ENCODE data around the gene GPR82.
"Not testable (repeated sequence)": the region's sequence is repeated elsewhere in the genome, so short reads cannot be mapped to it uniquely, and the experiment has no call there.

Gene GPR82

DNA sequence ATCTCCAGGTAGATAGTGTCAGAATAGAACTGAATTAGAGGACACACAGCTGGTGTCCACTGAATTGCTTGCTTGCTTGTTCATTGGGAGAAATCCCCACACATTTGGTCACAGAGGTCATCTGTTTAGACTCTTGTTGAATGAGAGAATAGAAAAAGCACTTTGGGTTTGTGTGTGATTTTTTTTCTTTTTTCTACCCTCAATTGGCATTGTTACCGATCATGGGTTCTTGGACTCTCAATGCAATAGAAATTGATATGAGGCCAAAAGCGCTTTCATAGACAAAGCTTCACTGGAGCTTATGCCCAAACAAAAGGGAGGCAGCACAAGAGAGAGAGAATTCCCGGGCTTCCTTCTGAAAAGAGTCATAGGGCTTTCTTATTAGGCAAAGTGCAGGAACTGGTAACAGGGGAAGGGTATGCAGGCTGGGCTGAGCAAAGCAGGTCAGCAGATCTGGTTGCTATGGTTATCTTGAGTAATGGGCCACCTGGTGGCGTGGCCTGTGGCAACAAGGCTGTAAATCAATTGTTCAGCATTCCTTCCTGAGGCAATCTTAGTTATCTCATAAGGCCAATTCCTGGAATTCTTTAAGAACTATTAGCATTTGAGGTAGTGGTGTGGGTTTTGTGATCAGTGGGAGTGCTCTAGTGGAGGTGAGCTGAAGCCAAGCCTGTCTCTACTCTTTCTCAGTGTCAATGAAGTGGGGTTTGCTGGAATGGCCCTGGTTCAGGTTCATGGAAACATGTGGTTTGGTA lies 5.3 kb upstream of the GPR82 start:
- no peak for DNase-seq (ENCODE audit: low spot score)

DNA sequence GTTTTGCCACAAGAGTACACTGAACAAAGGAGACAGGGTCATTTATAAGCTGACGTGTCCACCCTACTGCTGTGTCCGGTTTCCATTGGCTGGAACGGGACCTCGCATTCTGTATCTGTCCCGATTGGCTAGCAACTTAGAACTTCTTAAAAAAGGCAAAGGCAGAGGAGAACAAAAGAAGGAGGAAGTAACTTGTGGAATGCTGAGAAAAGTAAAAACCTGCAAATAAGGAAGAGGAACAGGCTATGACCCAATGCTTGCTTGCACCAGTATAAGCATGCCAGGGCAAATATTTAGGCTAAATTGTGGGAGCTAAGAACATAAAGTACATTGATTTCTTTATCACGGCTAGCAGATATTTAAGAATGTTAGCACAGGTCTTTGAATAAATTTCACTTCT lies 4.4 kb upstream of the GPR82 start:
- DNase-seq (ENCODE audit: low spot score) = not testable (repeated sequence)

DNA sequence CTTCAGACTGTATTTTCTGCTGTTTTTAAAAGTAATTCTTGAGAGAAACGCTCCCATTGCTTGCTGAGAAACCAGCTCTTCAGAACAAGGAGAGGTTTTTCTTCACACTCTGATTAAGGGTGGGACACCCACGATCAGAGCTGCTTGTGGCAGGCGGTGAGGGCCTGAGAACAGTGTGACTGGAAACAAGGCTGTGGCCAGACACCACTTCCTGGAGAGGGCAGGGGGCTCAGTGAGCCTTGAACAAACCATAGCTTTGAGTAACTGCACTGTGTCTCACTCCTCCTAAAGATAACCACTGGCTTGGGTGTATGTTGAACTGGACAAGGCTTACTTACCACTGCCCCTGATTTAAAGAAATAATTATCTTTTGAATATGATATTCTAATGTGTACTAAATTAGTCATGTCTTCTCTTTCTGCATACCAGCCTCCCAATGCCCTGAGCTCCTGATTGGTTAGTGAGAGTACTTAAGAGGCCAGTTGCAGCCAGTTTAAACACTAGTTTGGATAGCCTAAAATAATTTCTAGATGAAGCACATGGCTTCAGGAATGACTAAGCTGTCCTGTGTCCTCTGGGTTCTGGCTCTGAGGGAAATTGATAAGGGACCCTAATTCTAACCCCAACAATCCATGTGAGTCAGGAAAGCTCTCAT lies 3.7 kb upstream of the GPR82 start:
- DNase-seq (ENCODE audit: low spot score) = no peak

DNA sequence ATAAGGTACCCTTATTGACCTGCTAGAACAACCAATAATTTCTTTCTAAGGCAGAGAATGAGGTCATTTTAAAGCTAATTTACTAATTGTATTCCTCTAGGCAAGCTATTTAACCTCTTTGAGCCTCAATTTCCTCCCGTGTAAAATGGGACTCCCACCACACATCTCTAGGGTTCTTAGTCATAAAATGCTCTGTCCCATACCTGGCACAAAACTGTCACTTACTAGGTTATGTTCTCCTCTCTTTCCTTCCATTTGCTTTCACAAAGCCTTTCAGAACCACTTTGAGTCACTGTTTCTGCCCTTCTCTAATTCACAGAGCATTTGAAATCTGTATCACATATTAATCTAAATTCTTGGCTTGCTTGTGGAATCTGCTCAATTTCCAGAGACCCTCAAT lies 2.4 kb upstream of the GPR82 start:
- no peak for DNase-seq (ENCODE audit: low spot score)

DNA sequence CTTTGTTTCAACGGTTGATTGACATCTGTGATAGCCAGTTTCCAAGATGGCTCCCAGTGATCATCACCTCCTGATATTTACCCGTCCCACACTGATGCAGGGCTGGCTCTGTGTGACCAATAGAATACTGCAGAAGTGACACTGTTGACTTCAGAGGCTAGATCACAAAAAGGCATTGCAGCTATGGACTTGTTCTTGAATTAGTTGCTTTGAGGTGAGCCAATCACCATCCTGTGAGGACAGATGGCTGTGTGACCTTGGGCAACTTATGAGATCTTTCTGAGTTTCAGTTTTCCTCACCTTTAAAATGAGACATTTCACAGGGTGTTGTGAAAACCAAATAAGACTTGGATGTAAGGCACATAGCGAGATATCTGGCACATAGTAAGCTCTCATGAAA lies 1.8 kb upstream of the GPR82 start:
- no peak for DNase-seq (ENCODE audit: low spot score)

DNA sequence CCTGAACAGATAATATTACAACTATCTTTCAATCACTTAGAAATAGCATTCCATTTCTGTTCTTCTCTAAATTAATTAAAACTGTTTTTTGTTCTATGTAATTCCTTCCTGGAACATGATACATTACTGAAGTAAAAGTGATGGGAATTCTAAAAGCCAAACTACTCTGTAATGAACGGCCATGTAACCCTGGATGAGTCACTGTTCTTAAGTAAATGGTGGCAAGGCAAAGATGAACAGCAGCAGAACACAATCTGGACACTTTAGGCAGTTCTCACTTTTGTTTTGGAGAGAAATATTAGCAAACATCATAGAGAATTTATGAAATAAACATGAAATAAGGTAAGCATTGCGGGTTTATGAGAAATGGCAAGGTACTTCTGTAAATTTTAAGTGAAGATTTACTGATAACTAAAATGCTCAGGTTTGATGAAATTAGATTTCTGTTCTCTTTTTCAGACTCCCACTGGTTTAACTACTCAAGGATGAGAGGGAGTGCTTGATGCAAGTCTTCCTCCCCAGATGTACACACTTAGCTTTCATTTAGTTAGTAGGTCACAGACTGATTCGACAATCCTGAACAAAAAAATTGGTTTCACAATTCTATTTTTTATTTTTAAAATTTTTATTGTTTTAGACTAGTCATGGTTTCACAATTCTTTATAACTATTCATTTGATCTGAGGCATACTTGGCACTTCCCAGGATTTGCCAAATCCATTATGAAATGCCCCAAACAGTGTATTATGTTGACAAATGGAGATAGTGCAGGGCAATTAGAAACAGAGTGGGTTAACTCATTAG lies 964 bp upstream of the GPR82 start:
- DNase-seq (ENCODE audit: low spot score) = no peak

DNA sequence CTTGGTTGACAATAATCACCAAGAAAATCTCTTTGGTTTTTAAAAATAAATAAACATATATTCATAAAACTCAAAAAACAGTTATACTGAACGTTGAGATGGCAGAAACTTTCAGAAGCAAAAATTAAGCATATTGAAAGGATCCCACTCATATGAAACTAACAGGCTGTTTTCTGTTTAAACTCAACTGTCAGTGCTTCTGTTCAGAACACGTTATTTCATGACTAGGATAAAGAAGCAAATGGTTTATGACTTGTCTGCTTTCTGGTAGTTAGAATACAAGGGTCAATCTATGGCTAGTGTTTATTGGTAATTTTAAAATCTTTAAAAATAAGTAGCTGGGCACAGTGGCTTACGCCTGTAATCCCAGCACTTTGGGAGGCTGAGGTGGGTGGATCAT lies 4.1 kb downstream of the GPR82 start:
- no peak for DNase-seq (ENCODE audit: low spot score)

DNA sequence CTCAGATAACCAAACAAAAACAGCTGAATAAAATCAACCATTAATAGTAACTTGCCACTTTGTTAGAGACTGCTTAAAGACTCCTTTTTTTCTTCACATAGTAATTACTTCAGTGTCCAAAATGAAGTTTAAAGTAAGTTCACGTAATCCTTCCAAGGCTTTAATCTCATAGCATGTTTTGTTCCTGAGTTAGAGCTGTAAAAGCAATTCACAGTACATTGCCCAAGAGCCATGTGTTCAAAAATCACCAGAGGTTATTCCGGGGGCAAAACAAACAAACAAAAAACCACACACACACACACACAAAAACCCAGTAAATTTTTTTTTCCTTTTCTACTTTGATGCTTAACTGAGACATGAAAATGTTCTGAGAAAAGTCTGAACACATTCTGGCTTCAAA lies 6.1 kb downstream of the GPR82 start:
- no peak for DNase-seq (ENCODE audit: low spot score)

DNA sequence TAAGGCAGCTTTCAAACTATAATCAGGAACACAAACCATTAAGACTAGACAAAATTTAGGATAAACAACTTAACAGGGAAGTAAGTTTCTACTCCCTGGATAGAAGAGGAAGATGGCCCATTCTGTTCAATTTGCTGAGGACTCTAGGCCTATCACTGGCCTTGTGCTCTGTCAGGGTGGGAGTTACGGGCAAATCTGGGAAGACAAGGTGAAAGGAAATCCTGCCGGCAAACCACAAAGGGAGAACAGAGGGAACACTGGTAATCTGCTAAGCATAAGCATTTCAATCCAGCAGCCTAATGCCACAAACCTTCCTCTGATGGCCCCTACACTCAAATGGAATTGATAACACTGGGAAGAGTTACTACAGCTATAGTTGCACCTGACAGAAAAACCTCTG lies 8.3 kb downstream of the GPR82 start:
- DNase-seq (ENCODE audit: low spot score) = no peak

DNA sequence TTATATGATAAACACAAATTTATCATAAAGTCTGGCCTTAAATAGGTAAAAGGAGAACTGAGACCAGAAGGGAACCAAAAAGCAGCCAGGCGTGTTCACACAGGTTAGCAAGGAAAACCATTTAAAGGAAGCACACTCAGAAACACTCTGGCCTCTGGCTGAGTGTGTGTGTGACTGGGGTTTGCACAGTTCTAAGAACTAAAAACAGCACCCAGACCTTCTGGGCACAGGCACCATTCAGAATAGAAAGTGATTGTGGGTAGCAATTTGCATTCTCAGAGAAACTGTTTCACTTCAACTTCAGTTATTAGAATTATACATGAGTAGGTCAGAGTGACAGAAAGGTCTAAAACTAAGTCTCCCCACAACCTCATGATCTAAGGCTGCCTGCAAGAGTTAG lies 10.0 kb downstream of the GPR82 start:
- DNase-seq (ENCODE audit: low spot score) = no peak

DNA sequence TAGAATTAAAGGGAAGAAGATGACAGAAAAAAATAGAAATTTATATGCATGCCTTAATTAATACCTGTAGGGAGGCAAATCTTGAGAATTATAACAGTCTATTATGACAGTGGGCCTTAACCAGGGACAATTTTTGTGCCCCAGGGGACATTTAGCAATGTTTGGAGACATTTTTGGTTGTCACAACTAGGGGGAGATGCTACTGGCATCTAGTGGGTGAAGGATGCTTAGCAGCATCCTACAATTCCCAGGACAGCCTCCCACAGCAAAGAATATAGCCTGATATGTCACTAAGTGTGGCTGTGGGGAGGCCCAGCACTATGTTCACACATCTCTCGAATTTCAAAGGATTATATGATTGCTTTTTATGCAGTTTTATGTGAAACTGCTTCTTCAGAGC lies 10.5 kb downstream of the GPR82 start:
- DNase-seq (ENCODE audit: low spot score) = peak; percentile 59

DNA sequence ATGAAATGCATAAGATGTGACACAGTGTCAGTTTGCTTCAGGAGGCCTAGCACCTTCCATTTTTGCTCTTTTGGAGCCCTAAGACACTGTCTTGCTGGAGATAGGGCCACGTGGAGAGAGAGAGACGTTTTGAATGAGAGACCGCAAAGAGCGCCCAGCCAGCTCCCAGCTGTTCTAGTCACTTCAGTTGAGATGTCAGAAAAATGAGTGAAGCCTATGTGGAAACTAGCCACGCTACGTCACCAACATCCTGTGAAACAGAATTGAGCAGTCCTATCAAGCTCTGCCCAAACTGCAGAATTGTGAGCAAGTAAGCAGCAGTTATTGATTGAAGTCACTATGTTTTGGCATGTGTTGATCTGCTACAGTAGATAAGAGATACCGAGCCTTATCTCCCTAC lies 13.1 kb downstream of the GPR82 start:
- DNase-seq (ENCODE audit: low spot score) = no peak

DNA sequence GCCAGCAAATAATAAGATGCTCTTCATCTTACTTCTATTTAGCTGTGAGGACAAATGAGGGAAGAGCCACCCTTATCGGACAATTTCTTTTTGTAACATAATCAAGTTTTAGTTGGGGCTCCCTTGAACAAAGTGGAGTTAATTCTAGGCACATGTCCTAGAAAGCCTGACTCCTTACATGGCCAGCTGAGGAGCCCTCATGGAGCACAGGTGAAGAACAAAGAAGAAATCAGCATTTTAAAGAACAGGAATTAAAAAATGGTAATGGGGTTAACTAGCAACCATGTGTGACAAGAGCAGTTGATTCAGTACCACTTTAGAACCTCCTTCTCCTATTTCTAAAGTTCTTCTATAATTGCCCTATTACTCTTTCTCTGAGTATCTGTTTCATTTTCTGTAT lies 15.9 kb downstream of the GPR82 start:
- no peak for DNase-seq (ENCODE audit: low spot score)

DNA sequence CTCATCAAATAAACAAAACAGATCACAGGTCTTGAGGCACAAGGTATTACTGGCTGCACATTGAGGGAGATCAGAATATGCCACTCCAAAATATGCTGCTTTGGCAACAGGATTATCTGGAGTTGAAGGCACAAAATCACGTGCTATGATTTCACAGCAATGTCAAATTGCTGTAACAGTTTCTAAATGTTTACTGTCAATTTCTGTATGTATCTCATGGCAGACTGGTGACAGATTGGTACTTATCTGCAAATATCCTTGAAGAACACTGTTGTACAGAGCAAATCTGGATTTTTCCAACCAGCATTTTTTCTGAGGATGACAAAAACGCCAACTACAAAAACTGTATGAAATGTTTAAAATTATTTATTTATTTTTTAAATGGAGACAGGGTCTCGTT lies 26.7 kb downstream of the GPR82 start:
- no peak for DNase-seq (ENCODE audit: low spot score)

DNA sequence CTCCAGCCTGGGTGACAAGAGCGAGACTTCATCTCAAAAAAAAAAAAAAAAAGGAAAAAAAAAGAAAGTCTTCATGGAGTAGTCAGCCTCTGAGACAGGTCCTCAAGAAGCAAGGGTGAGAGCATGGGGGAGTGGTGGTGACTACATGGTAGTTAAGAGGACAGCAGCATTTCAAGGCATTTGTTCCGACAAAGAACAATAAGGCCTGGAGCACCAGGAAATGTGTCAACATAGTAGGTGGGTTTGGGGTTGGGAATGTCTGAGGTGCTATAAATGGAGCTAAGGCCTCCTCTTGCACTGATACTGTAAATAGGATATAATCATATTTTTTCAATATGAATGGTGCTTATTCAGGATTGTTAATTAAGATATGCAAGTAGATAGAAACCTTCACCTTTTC lies 34.4 kb downstream of the GPR82 start:
- no peak for DNase-seq (ENCODE audit: low spot score)

DNA sequence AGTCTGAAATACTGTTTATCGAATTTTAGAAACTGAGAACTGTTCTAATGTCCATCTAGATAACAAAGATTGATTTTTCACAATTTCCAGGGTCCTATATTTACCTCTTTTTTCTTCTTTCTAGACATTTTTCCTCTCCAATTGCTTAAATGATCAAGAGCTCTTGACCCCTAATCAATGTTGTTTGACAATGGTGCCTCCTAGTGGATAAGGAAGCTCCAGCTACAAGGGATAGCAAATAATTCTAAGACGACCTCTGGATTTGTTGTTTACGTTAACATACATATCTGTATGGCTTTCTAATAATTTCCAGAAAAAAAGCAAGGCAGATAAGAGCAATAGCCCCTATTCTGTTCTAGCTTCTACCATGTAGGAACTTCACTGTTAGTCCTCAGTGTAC lies 35.8 kb downstream of the GPR82 start:
- peak; percentile 5 for DNase-seq (ENCODE audit: low spot score)

DNA sequence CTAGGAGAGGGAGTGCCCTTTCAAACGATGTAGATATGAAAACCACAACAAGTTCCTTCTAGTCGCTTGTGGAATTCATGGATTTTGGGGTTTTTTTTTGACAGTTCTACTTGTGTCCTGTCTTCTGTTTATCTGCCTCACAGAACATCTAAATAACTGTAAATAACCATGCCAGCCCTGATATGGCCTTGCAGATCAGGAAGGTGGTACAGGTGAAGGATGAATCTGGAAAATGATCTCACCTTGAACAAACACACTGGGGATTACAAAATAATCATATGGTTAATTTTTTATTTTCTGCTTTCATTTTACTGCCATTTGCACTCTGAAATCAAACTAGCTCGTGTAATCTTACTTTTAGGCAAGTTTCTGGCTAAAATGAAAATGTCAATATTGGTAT lies 37.2 kb downstream of the GPR82 start:
- no peak for DNase-seq (ENCODE audit: low spot score)

DNA sequence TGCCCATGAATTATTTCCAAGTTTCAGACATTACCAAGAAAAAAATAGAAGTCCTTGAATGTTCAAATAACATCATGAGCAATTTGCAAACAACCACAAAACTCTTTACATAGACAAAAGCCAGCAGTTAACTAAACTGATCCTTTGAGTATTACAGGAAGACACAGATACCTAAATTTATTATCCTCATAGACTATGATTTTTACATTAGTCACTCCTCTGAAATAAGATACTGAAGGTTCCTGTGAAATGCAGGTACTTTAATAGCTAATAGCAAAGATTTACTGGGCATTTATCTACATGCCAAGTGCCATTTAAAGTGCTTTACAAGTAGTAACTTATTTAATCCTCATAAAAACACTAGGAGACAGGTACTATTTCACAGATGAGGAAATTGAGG lies 37.7 kb downstream of the GPR82 start:
- DNase-seq (ENCODE audit: low spot score) = no peak

DNA sequence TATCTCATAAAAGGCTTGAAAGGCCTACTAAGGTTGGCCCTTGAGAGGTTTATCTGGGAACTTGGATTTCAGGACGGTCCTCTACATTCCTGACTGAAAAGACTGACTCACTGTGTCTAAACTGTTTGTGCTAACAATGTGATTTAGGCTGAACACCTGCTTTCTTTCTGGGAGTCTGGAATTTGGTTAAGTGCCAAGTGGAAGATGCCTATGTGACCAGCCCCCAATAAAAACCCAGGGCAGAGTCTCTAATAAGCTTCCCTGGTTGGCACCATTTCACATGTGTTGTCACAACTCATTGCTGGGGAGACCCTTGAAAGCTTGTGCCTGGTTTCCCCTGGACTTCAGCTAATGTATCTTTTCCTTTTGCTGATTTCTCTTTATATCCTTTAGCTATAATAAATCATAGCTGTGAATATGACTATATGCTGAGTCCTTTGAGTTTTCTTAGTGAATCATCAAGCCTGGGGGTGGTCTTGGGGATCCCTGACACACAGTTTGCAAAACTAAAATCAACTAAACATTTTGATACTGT lies 55.1 kb downstream of the GPR82 start:
- peak; percentile 83 for DNase-seq (ENCODE audit: low spot score)

All from RKO (cell line).